A673 (cell line): ENCODE results near the gene MRPS25. TPM values are rescaled to one million over a fixed set of nuclear protein-coding genes. Genes with fewer than 3 reads are reported as not detected.

Source experiments
- BruUV-seq: library from RNA; stranded (reverse); fragments of 400-500 nt; replicated peaks from 2 replicates; lab custom pipeline; 2021; lab: Mats Ljungman, UMichigan
- CTCF ChIA-PET: fragments of 300-600 bp; sonication (Branson Sonifier 250); formaldehyde crosslinking; loops from one replicate; lab custom pipeline; 2022; ENCODE audit warnings: antibody characterized with exemption; lab: Charles Lee
- POLR2A ChIA-PET: fragments of 300-600 bp; sonication (Branson Sonifier 250); formaldehyde crosslinking; loops from one replicate; lab custom pipeline; 2022; ENCODE audit warnings: antibody characterized with exemption; ENCODE audit not compliant: low non-redundant PET; lab: Charles Lee
- DNase-seq: peaks from one replicate; pipeline ENCODE4 v3.0.0-alpha.2; 2015; ENCODE audit warnings: low spot score
- H3K27ac ChIP-seq: fragments of 200-600 bp; sonication (generic); 2 replicates; pipeline ENCODE4 v1.5.1; 2016; ENCODE audit warnings: mixed run types, low read depth, mild to moderate bottlenecking, mixed read lengths, antibody characterized with exemption, low read length; ENCODE audit not compliant: poor library complexity, severe bottlenecking
- H3K27me3 ChIP-seq: fragments of 200-600 bp; sonication (generic); replicated peaks from 2 replicates; pipeline ENCODE4 v1.6.1; 2017; ENCODE audit warnings: mixed run types, low read depth, mild to moderate bottlenecking, mixed read lengths, antibody characterized with exemption, low read length; ENCODE audit not compliant: insufficient read depth, poor library complexity
- H3K36me3 ChIP-seq: fragments of 200-600 bp; sonication (generic); 2 replicates; pipeline ENCODE4 v1.6.1; 2016; ENCODE audit warnings: mixed run types, mild to moderate bottlenecking, mixed read lengths, antibody characterized with exemption, low read length; ENCODE audit not compliant: insufficient read depth, poor library complexity, severe bottlenecking
- H3K4me1 ChIP-seq: fragments of 200-600 bp; sonication (generic); 2 replicates; pipeline ENCODE4 v1.6.1; 2017; ENCODE audit warnings: mixed run types, mild to moderate bottlenecking, mixed read lengths, antibody characterized with exemption, low read length; ENCODE audit not compliant: insufficient read depth, poor library complexity, severe bottlenecking
- H3K4me3 ChIP-seq: fragments of 200-600 bp; sonication (generic); 2 replicates; pipeline ENCODE4 v1.5.1; 2016; ENCODE audit warnings: low read depth, mixed run types, mild to moderate bottlenecking, mixed read lengths, low read length; ENCODE audit not compliant: poor library complexity, severe bottlenecking
- H3K9me3 ChIP-seq: fragments of 200-600 bp; sonication (generic); 2 replicates; pipeline ENCODE4 v1.6.1; 2016; ENCODE audit warnings: mixed run types, low read depth, mild to moderate bottlenecking, mixed read lengths, antibody characterized with exemption, low read length; ENCODE audit not compliant: poor library complexity, severe bottlenecking
- EZH2 ChIP-seq: fragments of 200-600 bp; sonication (generic); IDR thresholded peaks from 2 replicates; pipeline ENCODE4 v1.6.1; 2017; ENCODE audit warnings: borderline replicate concordance, low read depth, mild to moderate bottlenecking, mixed read lengths, antibody characterized with exemption, low read length; ENCODE audit not compliant: poor library complexity, severe bottlenecking
- intact Hi-C: fragments of 100-400 bp; cut with micrococcal nuclease; formaldehyde crosslinking; loops from one replicate; pipeline ENCODE4 v1.10.0; 2022; ENCODE audit not compliant: unreplicated experiment
- total RNA-seq: library from RNA; stranded (reverse); gene quantifications from 2 replicates; pipeline ENCODE4 v1.2.3, GENCODE V29; 2021
- TF ChIP-seq, protein P1 (sequence below): fragments of 300-800, 200-600 bp; sonication (generic); conservative IDR thresholded peaks from 2 replicates; pipeline ENCODE4 v1.5.1; 2017; ENCODE audit warnings: low read depth, mild to moderate bottlenecking, antibody characterized with exemption, low read length, moderate library complexity, mixed read lengths

MRPS25 gene
- total RNA-seq, 1 experiment from 2014 or later = 91.3 TPM

DNA sequence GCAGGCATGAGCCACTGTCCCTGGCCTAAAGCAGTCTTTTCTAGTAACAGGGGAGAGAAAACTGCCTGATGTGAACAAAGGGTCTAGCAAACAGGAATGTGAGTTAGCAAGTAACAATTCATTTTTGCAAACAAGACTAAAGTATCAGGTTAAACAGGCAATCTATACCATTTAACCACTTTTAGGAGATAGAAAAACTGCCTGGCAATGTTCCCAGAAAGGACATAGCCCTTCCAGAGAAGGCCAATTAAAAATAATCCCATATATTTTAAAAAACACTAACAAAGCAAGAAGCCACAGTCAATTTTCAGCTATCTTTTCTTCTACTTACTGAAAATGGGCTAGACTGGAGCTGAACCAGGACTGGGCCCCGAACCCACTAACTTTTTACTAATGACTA, 27.6 kb upstream of the MRPS25 start:
- Histone ChIP-seq H3K27me3 (no peaks in the 10 kb centered on the region), H3K9me3 (no peaks in the 10 kb centered on the region), H3K36me3 (peaks cover 62% of the 10 kb centered on the region), H3K4me3 (no peak overlapping the region), H3K27ac (no peak overlapping the region), H3K4me1 (peaks cover 3% of the 10 kb centered on the region)
- TF ChIP-seq EZH2 = no peak
- TF ChIP-seq, protein P1, sequence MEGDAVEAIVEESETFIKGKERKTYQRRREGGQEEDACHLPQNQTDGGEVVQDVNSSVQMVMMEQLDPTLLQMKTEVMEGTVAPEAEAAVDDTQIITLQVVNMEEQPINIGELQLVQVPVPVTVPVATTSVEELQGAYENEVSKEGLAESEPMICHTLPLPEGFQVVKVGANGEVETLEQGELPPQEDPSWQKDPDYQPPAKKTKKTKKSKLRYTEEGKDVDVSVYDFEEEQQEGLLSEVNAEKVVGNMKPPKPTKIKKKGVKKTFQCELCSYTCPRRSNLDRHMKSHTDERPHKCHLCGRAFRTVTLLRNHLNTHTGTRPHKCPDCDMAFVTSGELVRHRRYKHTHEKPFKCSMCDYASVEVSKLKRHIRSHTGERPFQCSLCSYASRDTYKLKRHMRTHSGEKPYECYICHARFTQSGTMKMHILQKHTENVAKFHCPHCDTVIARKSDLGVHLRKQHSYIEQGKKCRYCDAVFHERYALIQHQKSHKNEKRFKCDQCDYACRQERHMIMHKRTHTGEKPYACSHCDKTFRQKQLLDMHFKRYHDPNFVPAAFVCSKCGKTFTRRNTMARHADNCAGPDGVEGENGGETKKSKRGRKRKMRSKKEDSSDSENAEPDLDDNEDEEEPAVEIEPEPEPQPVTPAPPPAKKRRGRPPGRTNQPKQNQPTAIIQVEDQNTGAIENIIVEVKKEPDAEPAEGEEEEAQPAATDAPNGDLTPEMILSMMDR = no peak
- CTCF ChIA-PET = no interaction called here
- no TSS peak for BruUV-seq
- intact Hi-C loops = no loop called here
- peak; percentile 20 for DNase-seq
- POLR2A ChIA-PET = no interaction called here

DNA sequence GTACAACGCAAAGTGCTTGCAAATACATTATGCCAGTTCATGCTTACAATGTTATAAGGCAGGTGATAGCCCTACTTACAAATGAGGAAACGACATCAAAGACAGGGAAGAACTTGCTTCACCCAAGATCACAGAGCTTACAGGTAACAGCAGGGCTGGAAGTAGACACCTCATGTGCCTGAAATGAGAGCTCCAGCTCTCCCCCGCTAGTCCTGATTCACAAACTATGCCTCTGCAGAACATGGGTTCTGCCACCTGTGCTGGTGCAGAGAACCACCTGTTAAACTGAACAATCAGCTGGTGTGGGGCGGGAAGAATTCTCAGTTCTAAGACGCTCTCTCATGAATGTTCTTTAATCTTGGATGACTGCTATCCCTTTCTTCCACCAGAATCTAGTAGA, 26.5 kb upstream of the MRPS25 start:
- BruUV-seq = no TSS peak
- POLR2A ChIA-PET = no interaction called here
- CTCF ChIA-PET = no interaction called here

DNA sequence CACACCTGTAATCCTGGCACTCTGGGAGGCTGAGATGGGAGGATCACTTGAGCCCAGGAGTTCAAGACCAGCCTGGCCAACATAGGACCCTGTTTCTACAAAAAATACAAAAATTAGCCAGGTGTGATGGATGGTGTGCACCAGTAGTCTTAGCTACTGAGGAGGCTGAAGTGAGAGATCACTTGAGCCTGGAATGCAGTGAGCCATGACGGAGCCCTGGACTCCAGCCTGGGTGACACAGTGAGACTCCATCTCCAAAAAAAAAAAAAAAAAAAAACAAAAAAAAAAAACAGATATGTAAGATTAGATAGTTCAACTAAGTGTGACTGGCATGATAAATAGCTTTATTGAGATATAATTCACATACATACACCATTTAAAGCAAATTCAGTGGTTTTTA, 24.1 kb upstream of the MRPS25 start:
- H3K4me3 ChIP-seq = no peak overlapping the region
- no peak for TF ChIP-seq EZH2
- TF ChIP-seq, protein P1 = no peak
- POLR2A ChIA-PET = no interaction called here
- CTCF ChIA-PET = no interaction called here
- DNase-seq = no peak
- H3K27ac ChIP-seq = no peak overlapping the region
- no peaks in the 10 kb centered on the region for H3K27me3 ChIP-seq
- H3K4me1 ChIP-seq = no peaks in the 10 kb centered on the region
- peaks cover 50% of the 10 kb centered on the region for H3K36me3 ChIP-seq
- no peaks in the 10 kb centered on the region for H3K9me3 ChIP-seq
- BruUV-seq = no TSS peak
- intact Hi-C loops = no loop called here

More for the DNA sequence above, 26.5 kb upstream of the MRPS25 start:
- Histone ChIP-seq H3K27me3 (no peaks in the 10 kb centered on the region), H3K27ac (no peak overlapping the region), H3K4me3 (no peak overlapping the region), H3K4me1 (no peaks in the 10 kb centered on the region), H3K36me3 (peaks cover 57% of the 10 kb centered on the region), H3K9me3 (no peaks in the 10 kb centered on the region)
- TF ChIP-seq EZH2 = no peak
- TF ChIP-seq, protein P1 = no peak
- no peak for DNase-seq
- intact Hi-C loops = no loop called here
